Measurements from ENCODE around the gene LENEP. TPM values are rescaled to one million over a fixed set of nuclear protein-coding genes. Genes with fewer than 3 reads are reported as not detected.

Gene LENEP
- total RNA-seq, 2 experiments from 2014 or later = 0.85 to 1.0 TPM

DNA sequence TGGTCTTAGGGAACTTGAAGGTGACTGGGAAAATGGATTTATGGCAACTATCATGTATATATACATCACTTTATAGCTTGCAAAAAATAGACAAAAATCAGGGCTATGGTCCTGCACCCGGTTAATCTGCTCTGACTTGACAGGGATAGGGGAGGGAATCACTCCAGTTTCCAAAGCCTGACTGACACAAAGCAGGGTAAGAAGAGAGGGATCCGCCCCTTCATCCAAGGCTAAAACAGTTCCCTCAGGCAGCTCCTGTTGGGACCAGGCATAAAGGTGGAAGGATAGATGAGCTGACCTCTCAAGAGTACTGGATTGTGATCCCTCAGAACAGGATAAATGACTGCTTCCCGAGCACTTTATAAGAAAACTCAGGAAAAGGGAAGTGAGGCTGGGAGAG, 38.8 kb upstream of the LENEP start:
- H3K4me3 Mint-ChIP-seq = peak overlapping the region; percentile 96
- CTCF ChIA-PET = interaction anchor here (0.5 to 2.6 kb wide), 10 partner anchors 12 to 1372 kb away, joined by 3 to 12 read pairs (median 4); partner anchors contain the start of genes ADAM15 and PMVK
- POLR2A ChIA-PET = interaction anchor here (1.0 to 2.3 kb wide), 5 partner anchors 11 to 62 kb away, joined by 3 to 7 read pairs (median 3); partner anchors contain the start of gene PMVK
- peaks cover 41% of the 10 kb centered on the region for H3K36me3 Mint-ChIP-seq (ENCODE audit: low read depth)
- no peak for DNase-seq
- no peaks in the 10 kb centered on the region for H3K27me3 Mint-ChIP-seq
- peaks cover 82% of the 10 kb centered on the region for H3K4me1 Mint-ChIP-seq
- peak overlapping the region; percentile 96 for H3K27ac Mint-ChIP-seq
- no peaks in the 10 kb centered on the region for H3K9me3 Mint-ChIP-seq

GRCh38 chr1:154955039-154955717, 38.2 kb upstream of the LENEP start:
- ChIA-PET POLR2A (interaction anchor here (0.6 to 2.3 kb wide), 7 partner anchors 11 to 1034 kb away, joined by 3 to 7 read pairs (median 3); partner anchors contain the start of gene PMVK), CTCF (interaction anchor here (0.5 to 2.6 kb wide), 13 partner anchors 9 to 1371 kb away, joined by 3 to 12 read pairs (median 4); partner anchors contain the start of genes ADAM15, CKS1B and PMVK)
- Mint-ChIP-seq H3K9me3 (no peaks in the 10 kb centered on the region), H3K4me3 (peak overlapping the region; percentile 96), H3K27ac (peak overlapping the region; percentile 96), H3K27me3 (no peaks in the 10 kb centered on the region), H3K4me1 (peaks cover 86% of the 10 kb centered on the region), H3K36me3 (ENCODE audit: low read depth) (peaks cover 44% of the 10 kb centered on the region)
- peak; percentile 97 for DNase-seq

DNA sequence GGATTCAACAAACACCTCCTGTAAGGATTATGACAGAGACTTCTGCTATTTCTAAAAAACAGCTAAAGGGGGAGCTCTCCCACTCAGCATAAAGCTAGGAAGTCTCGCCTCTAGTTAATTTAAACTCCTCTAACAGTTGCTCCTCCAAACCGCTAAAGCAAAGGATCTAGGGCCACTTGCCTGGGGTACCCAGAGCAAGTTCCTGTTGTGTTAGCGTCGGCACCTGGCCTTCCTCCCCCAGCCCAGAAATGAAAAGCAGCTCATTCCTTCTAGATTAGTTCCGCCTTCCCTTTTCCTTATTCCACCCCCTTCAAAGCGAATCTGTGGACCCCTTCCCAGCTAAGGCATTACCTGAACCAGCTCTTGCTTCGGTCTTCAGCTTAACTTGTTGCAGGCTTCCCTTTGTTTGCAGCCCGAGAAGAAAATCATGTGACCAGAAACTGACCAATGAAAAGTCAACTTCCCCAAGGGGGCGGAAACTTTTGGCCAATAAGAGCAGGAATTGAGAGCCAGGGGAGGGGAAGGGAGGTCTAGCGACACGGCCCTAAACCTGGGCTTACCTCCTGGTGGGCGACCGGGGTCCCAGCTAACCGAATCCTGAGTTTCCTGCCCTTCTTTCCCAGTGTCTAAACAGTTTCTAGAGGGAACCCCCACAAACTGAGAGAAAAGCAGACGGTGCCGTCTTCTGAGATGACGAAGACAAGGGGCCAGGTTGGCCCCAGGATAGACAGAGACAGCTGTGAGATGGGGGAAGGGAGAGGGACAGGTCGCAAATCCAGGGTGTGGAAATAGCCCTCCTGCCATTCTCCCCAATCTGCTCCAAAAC, 37.5 kb upstream of the LENEP start, which contains the start of gene PBXIP1:
PBXIP1 (minus strand) TSS at position 382 of the 826 bp plus-strand sequence. CDS start 2,378 bp downstream, outside the sequence.
- H3K27me3 Mint-ChIP-seq = no peaks in the 10 kb centered on the region
- H3K27ac Mint-ChIP-seq = peak within 1 kb of the TSS; percentile 96
- peak within 1 kb of the TSS; percentile 96 for H3K4me3 Mint-ChIP-seq
- ChIA-PET CTCF (interaction anchor here (0.7 to 2.6 kb wide), 12 partner anchors 8 to 286 kb away, joined by 3 to 12 read pairs (median 4); partner anchors contain the start of genes CKS1B and PMVK), POLR2A (interaction anchor here (0.6 to 2.3 kb wide), 6 partner anchors 12 to 1035 kb away, joined by 3 to 7 read pairs (median 4); no protein-coding TSS in a partner anchor)
- no peaks in the 10 kb centered on the region for H3K9me3 Mint-ChIP-seq
- H3K36me3 Mint-ChIP-seq (ENCODE audit: low read depth) = peaks cover 43% of the 10 kb centered on the region
- peak; percentile 91 for DNase-seq
- H3K4me1 Mint-ChIP-seq = peaks cover 86% of the 10 kb centered on the region

- peaks cover 45% of the 10 kb centered on the region for H3K36me3 Mint-ChIP-seq (ENCODE audit: low read depth)
- no peak for DNase-seq
- H3K4me3 Mint-ChIP-seq = peak overlapping the region; percentile 96
- peaks cover 83% of the 10 kb centered on the region for H3K4me1 Mint-ChIP-seq
- no peaks in the 10 kb centered on the region for H3K9me3 Mint-ChIP-seq
- H3K27ac Mint-ChIP-seq = peak overlapping the region; percentile 96
- POLR2A ChIA-PET = interaction anchor here (2.3 kb wide), 1 partner anchor 13 kb away, joined by 7 read pairs; no protein-coding TSS in a partner anchor
- CTCF ChIA-PET = interaction anchor here (0.7 to 2.6 kb wide), 6 partner anchors 17 to 287 kb away, joined by 3 to 9 read pairs (median 8); partner anchors contain the start of genes CKS1B and PMVK
- H3K27me3 Mint-ChIP-seq = no peaks in the 10 kb centered on the region
Observed at GRCh38 chr1:154956544-154956941, 36.8 kb upstream of the LENEP start.

- POLR2A ChIA-PET = no interaction called here
- H3K4me3 Mint-ChIP-seq = peak overlapping the region; percentile 19
- peaks cover 42% of the 10 kb centered on the region for H3K36me3 Mint-ChIP-seq (ENCODE audit: low read depth)
- no peak for DNase-seq
- H3K27ac Mint-ChIP-seq = peak overlapping the region; percentile 96
- CTCF ChIA-PET = interaction anchor here (1.9 kb wide), 1 partner anchor 16 kb away, joined by 9 read pairs; the partner anchor contains the start of gene CKS1B
- no peaks in the 10 kb centered on the region for H3K9me3 Mint-ChIP-seq
- H3K27me3 Mint-ChIP-seq = no peaks in the 10 kb centered on the region
- peaks cover 78% of the 10 kb centered on the region for H3K4me1 Mint-ChIP-seq
Observed at GRCh38 chr1:154957091-154957657, 36.2 kb upstream of the LENEP start.

DNA sequence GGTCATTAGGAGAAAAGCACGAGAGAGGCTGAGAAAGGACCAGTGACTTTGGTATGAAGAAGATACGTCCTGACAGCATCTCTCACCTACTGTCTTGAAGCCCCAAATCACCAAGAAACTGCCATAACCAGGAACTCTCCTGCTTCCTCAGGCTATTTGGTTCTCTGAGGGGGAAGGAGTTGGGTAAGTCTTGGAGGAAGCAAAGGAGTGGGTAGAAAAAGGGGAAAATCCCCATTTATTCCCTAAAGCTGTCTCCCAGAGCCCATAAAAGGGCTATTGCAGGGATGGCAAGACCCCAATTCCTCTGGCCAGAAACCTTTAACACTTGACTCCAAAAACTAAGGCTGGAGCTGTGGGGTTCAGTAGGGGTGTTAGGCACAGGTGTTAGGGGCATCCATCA, 35.4 kb upstream of the LENEP start:
- Mint-ChIP-seq H3K4me3 (no peak overlapping the region), H3K36me3 (ENCODE audit: low read depth) (peaks cover 41% of the 10 kb centered on the region), H3K9me3 (no peaks in the 10 kb centered on the region), H3K4me1 (peaks cover 76% of the 10 kb centered on the region), H3K27me3 (no peaks in the 10 kb centered on the region), H3K27ac (no peak overlapping the region)
- CTCF ChIA-PET = no interaction called here
- POLR2A ChIA-PET = interaction anchor here (0.7 kb wide), 1 partner anchor 17 kb away, joined by 5 read pairs; no protein-coding TSS in a partner anchor
- no peak for DNase-seq

- DNase-seq = no peak
- H3K27me3 Mint-ChIP-seq = no peaks in the 10 kb centered on the region
- POLR2A ChIA-PET = interaction anchor here (0.7 kb wide), 1 partner anchor 16 kb away, joined by 5 read pairs; no protein-coding TSS in a partner anchor
- peaks cover 36% of the 10 kb centered on the region for H3K36me3 Mint-ChIP-seq (ENCODE audit: low read depth)
- peak overlapping the region; percentile 72 for H3K27ac Mint-ChIP-seq
- peaks cover 76% of the 10 kb centered on the region for H3K4me1 Mint-ChIP-seq
- no peaks in the 10 kb centered on the region for H3K9me3 Mint-ChIP-seq
- peak overlapping the region; percentile 13 for H3K4me3 Mint-ChIP-seq
- CTCF ChIA-PET = interaction anchor here (2.5 to 3.3 kb wide), 2 partner anchors 15 to 58 kb away, joined by 5 to 23 read pairs; no protein-coding TSS in a partner anchor
Observed at GRCh38 chr1:154958681-154959425, 34.5 kb upstream of the LENEP start.

GRCh38 chr1:154959426-154959780, 34.0 kb upstream of the LENEP start:
- ChIA-PET POLR2A (interaction anchor here (0.7 kb wide), 1 partner anchor 40 kb away, joined by 5 read pairs; no protein-coding TSS in a partner anchor), CTCF (interaction anchor here (2.5 to 3.3 kb wide), 2 partner anchors 14 to 58 kb away, joined by 5 to 23 read pairs; no protein-coding TSS in a partner anchor)
- Mint-ChIP-seq H3K36me3 (ENCODE audit: low read depth) (peaks cover 33% of the 10 kb centered on the region), H3K4me3 (peak overlapping the region; percentile 99), H3K27me3 (no peaks in the 10 kb centered on the region), H3K27ac (no peak overlapping the region), H3K4me1 (peaks cover 72% of the 10 kb centered on the region), H3K9me3 (no peaks in the 10 kb centered on the region)
- DNase-seq = no peak

- ChIA-PET CTCF (interaction anchor here (0.7 to 3.3 kb wide), 14 partner anchors 8 to 401 kb away, joined by 3 to 23 read pairs (median 5); partner anchors contain the start of genes CKS1B, PMVK and SHC1), POLR2A (interaction anchor here (0.6 to 1.1 kb wide), 2 partner anchors 14 to 52 kb away, joined by 3 read pairs; partner anchors contain the start of gene CKS1B)
- Mint-ChIP-seq H3K27ac (peak overlapping the region; percentile 93), H3K27me3 (no peaks in the 10 kb centered on the region), H3K4me1 (peaks cover 63% of the 10 kb centered on the region), H3K36me3 (ENCODE audit: low read depth) (peaks cover 33% of the 10 kb centered on the region), H3K4me3 (peak overlapping the region; percentile 99), H3K9me3 (no peaks in the 10 kb centered on the region)
- no peak for DNase-seq
Observed at GRCh38 chr1:154960446-154961136, 32.8 kb upstream of the LENEP start.

DNA sequence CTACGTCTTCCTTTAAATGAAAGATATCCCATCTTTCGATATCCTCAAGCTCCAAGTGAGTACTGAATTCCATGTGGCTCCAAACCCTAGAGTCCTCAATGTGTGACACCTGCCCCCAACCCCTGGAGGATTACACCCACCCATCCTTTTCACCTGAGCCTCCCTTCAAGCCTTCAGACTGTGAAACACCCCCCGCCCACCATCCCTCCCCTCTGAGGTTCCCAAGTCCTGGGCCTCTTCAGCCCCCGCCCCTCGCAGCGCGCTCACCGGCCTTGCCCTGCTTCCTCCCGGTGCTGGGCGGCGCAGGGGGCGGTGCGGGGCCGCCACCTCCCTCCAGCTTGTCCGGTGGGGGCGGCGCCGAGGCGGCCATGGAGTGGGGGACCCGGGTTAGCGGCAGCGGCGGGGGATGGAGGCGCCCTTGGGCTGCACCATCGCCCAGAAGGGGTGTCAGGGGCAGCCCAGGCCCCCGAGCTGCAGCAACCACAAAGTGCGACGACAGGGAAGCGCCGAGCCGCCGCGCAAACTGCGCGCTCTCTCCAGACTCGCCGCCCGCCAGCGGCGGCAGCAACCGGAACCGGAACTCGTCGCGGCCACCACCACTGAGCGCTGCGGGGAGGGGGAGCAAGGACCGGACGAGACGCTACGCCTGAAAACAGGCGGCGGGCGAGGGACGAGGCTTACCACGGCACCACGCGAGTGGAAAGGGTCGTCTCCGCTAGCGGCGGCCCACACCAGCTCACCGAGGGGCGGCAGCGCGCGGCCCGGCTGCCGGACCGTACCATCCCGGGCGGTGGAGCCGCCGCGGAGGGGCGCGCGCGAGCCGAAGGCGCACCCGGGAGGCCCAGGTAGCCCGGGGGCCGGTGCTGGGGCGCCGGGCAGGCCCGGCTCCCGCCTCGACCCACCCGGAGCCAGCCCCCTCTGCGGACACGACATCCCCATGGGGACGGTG, 31.9 kb upstream of the LENEP start, which contains the start of gene PYGO2:
PYGO2 (minus strand) TSS at position 576 of the 949 bp plus-strand sequence; CDS start at position 370, 206 bp downstream.
- peak within 1 kb of the TSS; percentile 99 for H3K4me3 Mint-ChIP-seq
- DNase-seq = peak; percentile 83
- ChIA-PET POLR2A (interaction anchor here (0.6 to 1.1 kb wide), 2 partner anchors 13 to 51 kb away, joined by 3 read pairs; partner anchors contain the start of gene CKS1B), CTCF (interaction anchor here (0.6 to 3.3 kb wide), 16 partner anchors 9 to 402 kb away, joined by 3 to 23 read pairs (median 5); partner anchors contain the start of genes CKS1B, PMVK and SHC1)
- peaks cover 36% of the 10 kb centered on the region for H3K36me3 Mint-ChIP-seq (ENCODE audit: low read depth)
- peaks cover 55% of the 10 kb centered on the region for H3K4me1 Mint-ChIP-seq
- no peaks in the 10 kb centered on the region for H3K27me3 Mint-ChIP-seq
- H3K9me3 Mint-ChIP-seq = no peaks in the 10 kb centered on the region
- H3K27ac Mint-ChIP-seq = peak within 1 kb of the TSS; percentile 93
